HepG2 (cell line): ENCODE results near the gene DLX1. TPM values are rescaled to one million over a fixed set of nuclear protein-coding genes. Genes with fewer than 3 reads are reported as not detected.

ENCODE experiments used
- MAFK ChIP-seq, 2 experiments: IDR thresholded peaks in 1 of 2; conservative IDR thresholded peaks in 1 of 2; 2 replicates each; pipeline ENCODE4 v1.6.1; 2011; ENCODE audit warnings: improper control_type of control experiment in 2 of 2, low read length in 2 of 2
- MAZ ChIP-seq, 2 experiments: sonication (generic) in 1 of 2; formaldehyde crosslinking in 1 of 2; IDR thresholded peaks; 2 replicates each; pipeline versions ENCODE4 v1.5.0 to v1.6.1; 2012 to 2020; ENCODE audit warnings: low read depth in 2 of 2, mild to moderate bottlenecking in 2 of 2, borderline replicate concordance in 1 of 2, improper control_type of control experiment in 1 of 2, low read length in 1 of 2, missing genetic modification reagents in 1 of 2, moderate library complexity in 1 of 2
- MIER3 ChIP-seq: IDR thresholded peaks from 2 replicates; pipeline ENCODE4 v1.6.1; 2016; ENCODE audit warnings: missing compliant biosample characterization, borderline replicate concordance
- NFATC3 ChIP-seq: sonication (generic); formaldehyde crosslinking; IDR thresholded peaks from 2 replicates; pipeline ENCODE4 v1.5.1; 2020; ENCODE audit warnings: mild to moderate bottlenecking, missing genetic modification reagents
- RBFOX2 ChIP-seq: fragments of 200-400 bp; formaldehyde crosslinking; IDR thresholded peaks from 2 replicates; pipeline ENCODE4 v1.6.1; 2017; ENCODE audit warnings: low read depth, mild to moderate bottlenecking, low read length
- RXRB ChIP-seq: IDR thresholded peaks from 2 replicates; pipeline ENCODE4 v1.6.1; 2016; ENCODE audit warnings: borderline replicate concordance, missing genetic modification reagents, missing compliant biosample characterization
- SMAD1 ChIP-seq: sonication (generic); formaldehyde crosslinking; IDR thresholded peaks from 2 replicates; pipeline ENCODE4 v1.4.0; 2020; ENCODE audit warnings: missing genetic modification reagents, low read depth, mild to moderate bottlenecking, borderline replicate concordance
- SMARCC2 ChIP-seq: fragments of 450-650 bp; IDR thresholded peaks from 2 replicates; pipeline ENCODE4 v1.6.1; 2017; ENCODE audit warnings: antibody characterized with exemption, mild to moderate bottlenecking
- ZNF136 ChIP-seq: sonication (generic); formaldehyde crosslinking; IDR thresholded peaks from 2 replicates; pipeline ENCODE4 v1.8.1; 2022; ENCODE audit warnings: low read depth, mild to moderate bottlenecking, moderate library complexity, missing genetic modification reagents
- ZNF224 ChIP-seq: sonication (generic); formaldehyde crosslinking; IDR thresholded peaks from 2 replicates; pipeline ENCODE4 v1.5.0; 2020; ENCODE audit warnings: mild to moderate bottlenecking, missing genetic modification reagents
- ZNF431 ChIP-seq: sonication (generic); formaldehyde crosslinking; IDR thresholded peaks from 2 replicates; pipeline ENCODE4 v1.9.0; 2022; ENCODE audit warnings: missing genetic modification reagents, low read depth, mild to moderate bottlenecking, borderline replicate concordance
- ZNF558 ChIP-seq: sonication (generic); formaldehyde crosslinking; IDR thresholded peaks from 2 replicates; pipeline ENCODE4 v1.9.0; 2022; ENCODE audit warnings: mild to moderate bottlenecking, missing genetic modification reagents, borderline replicate concordance
- ZNF614 ChIP-seq: IDR thresholded peaks from 2 replicates; pipeline ENCODE4 v1.6.1; 2018; ENCODE audit warnings: missing biosample characterization, missing genetic modification reagents, inconsistent platforms, borderline replicate concordance
- ZNF720 ChIP-seq: sonication (generic); formaldehyde crosslinking; IDR thresholded peaks from 2 replicates; pipeline ENCODE4 v1.4.0; 2020; ENCODE audit warnings: missing genetic modification reagents
- ZNF792 ChIP-seq: IDR thresholded peaks from 2 replicates; pipeline ENCODE4 v1.6.1; 2016
- polyA plus RNA-seq, 8 experiments: library from polyadenylated mRNA; depleted of rRNA in 3 of 8; stranded (reverse) in 7 of 8; unstranded in 1 of 8; fragments of >200 nt; fragmentation: Illumina TruSeq in 4 of 8; extraction: Trizol in 4 of 8; gene quantifications; 2 replicates each; pipeline versions ENCODE4 v1.2.1 to v1.2.3, GENCODE V29; 2011 to 2016; ENCODE audit warnings: low read depth in 4 of 8, missing spikeins in 1 of 8, mixed read lengths in 1 of 8; ENCODE audit not compliant: insufficient read depth in 1 of 8
- total RNA-seq, 5 experiments: library from RNA; depleted of rRNA; stranded (reverse); fragments of >200 nt; fragmentation: Illumina TruSeq; extraction: Trizol; gene quantifications; 2 replicates each; pipeline ENCODE4 v1.2.3, GENCODE V29; 2016; ENCODE audit warnings: low read depth in 1 of 5
- TF ChIP-seq, protein P1 (sequence below): sonication (generic); formaldehyde crosslinking; IDR thresholded peaks from 2 replicates; pipeline ENCODE4 v1.4.0; 2020; ENCODE audit warnings: low read depth, mild to moderate bottlenecking, missing genetic modification reagents
- TF ChIP-seq, protein P2 (sequence below): sonication (generic); formaldehyde crosslinking; IDR thresholded peaks from 2 replicates; pipeline ENCODE4 v1.5.1; 2020; ENCODE audit warnings: mild to moderate bottlenecking, missing genetic modification reagents, borderline replicate concordance
- TF ChIP-seq, protein P3 (sequence below), 2 experiments: sonication (generic) in 1 of 2; formaldehyde crosslinking in 1 of 2; IDR thresholded peaks; 2 replicates each; pipeline versions ENCODE4 v1.5.1 to v1.6.1; 2011 to 2020; ENCODE audit warnings: borderline replicate concordance in 1 of 2, low read depth in 1 of 2, low read length in 1 of 2, mild to moderate bottlenecking in 1 of 2, missing genetic modification reagents in 1 of 2, moderate library complexity in 1 of 2
- TF ChIP-seq, protein P4 (sequence below): sonication (generic); formaldehyde crosslinking; IDR thresholded peaks from 2 replicates; pipeline ENCODE4 v1.5.0; 2020; ENCODE audit warnings: missing genetic modification reagents, mild to moderate bottlenecking, borderline replicate concordance

Gene DLX1
- total and polyA plus RNA-seq, 2 of the 13 experiments (the other 11 are each of a cell fraction or from before 2014, with no cell fraction given): 0.18 to 0.86 TPM

DNA sequence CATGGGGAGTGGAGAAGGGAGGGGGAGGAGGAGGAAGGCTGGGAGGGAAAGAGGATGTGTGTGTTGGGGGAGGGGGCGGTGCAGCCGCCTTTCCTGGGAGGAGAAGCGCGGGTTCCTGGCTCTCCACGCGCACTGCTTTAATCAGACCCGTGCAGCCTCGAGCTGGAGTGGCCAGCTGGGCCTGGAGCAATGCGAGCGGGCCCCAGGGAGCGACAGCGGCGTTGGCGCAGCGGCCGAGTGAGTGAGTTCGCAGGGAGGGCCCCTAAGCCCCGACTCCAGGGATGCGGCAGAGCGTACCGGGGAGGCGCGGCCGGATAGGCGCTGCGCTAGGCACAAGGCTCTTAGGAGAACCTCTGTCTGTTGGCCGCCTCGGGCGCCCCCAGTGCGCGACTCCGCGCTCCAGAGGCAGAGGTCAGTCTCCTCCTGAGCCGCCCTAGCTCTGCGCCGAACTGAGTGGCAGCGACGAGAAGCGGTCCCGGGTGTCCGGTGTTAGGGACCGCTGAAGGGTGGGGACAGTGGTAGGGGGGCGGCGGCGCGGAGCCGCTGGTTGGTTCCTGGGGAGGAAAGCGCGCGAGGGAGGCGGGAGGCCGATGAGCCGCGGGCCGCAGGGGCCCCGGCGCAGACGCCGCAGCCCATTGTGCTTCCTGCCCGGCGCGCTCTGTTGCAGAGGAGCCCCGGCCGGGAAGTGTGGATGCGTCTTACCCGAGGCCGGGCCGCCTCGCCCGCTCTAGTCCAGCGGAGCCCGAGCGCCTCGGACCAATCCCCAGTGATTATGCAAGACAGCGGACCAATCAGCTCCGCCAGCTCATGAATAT lies 455 bp upstream of the DLX1 start (continued):
- TF ChIP-seq MAZ (IDR thresholded peaks at IDR 0.05; ENCODE audit: borderline replicate concordance, low read depth, low read length) (no peak), MAZ (CRISPR knock-in tag; IDR thresholded peaks at IDR 0.05; ENCODE audit: low read depth) (0 out of 2 replicates have a peak, but pooled peaks have one; percentile 19), MIER3 (CRISPR knock-in tag) (no peak), SMAD1 (CRISPR knock-in tag) (no peak), MAFK (conservative IDR thresholded peaks at IDR 0.05 in 1 of 2, IDR thresholded peaks at IDR 0.05 in 1 of 2; ENCODE audit: low read length in 2 of 2) (no peak), ZNF720 (no peak), ZNF614 (no peak), SMARCC2 (no peak), RXRB (no peak), ZNF792 (CRISPR knock-in tag) (no peak), ZNF431 (CRISPR knock-in tag) (0 out of 2 replicates have a peak, but pooled peaks have one; percentile 55), ZNF136 (CRISPR knock-in tag) (no peak; the same call in 1 of the 2 replicates), RBFOX2 (0 out of 2 replicates have a peak, but pooled peaks have one; percentile 44), ZNF224 (no peak), ZNF558 (CRISPR knock-in tag) (no peak), NFATC3 (no peak; the same call in 1 of the 2 replicates)
- TF ChIP-seq, protein P1, sequence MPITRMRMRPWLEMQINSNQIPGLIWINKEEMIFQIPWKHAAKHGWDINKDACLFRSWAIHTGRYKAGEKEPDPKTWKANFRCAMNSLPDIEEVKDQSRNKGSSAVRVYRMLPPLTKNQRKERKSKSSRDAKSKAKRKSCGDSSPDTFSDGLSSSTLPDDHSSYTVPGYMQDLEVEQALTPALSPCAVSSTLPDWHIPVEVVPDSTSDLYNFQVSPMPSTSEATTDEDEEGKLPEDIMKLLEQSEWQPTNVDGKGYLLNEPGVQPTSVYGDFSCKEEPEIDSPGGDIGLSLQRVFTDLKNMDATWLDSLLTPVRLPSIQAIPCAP (CRISPR knock-in tag): no peak; the same call in 1 of the 2 replicates
- TF ChIP-seq, protein P2, sequence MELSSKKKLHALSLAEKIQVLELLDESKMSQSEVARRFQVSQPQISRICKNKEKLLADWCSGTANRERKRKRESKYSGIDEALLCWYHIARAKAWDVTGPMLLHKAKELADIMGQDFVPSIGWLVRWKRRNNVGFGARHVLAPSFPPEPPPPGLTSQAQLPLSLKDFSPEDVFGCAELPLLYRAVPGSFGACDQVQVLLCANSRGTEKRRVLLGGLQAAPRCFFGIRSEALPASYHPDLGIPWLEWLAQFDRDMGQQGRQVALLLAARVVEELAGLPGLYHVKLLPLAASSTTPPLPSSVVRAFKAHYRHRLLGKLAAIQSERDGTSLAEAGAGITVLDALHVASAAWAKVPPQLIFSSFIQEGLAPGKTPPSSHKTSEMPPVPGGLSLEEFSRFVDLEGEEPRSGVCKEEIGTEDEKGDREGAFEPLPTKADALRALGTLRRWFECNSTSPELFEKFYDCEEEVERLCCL (CRISPR knock-in tag): no peak
- TF ChIP-seq, protein P3, sequence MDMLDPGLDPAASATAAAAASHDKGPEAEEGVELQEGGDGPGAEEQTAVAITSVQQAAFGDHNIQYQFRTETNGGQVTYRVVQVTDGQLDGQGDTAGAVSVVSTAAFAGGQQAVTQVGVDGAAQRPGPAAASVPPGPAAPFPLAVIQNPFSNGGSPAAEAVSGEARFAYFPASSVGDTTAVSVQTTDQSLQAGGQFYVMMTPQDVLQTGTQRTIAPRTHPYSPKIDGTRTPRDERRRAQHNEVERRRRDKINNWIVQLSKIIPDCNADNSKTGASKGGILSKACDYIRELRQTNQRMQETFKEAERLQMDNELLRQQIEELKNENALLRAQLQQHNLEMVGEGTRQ (IDR thresholded peaks at IDR 0.05; ENCODE audit: low read depth, low read length): no peak
- TF ChIP-seq, protein P3 (CRISPR knock-in tag; IDR thresholded peaks at IDR 0.05; ENCODE audit: borderline replicate concordance): no peak
- TF ChIP-seq, protein P4, sequence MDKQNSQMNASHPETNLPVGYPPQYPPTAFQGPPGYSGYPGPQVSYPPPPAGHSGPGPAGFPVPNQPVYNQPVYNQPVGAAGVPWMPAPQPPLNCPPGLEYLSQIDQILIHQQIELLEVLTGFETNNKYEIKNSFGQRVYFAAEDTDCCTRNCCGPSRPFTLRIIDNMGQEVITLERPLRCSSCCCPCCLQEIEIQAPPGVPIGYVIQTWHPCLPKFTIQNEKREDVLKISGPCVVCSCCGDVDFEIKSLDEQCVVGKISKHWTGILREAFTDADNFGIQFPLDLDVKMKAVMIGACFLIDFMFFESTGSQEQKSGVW: no peak
